GM18508 (cell line): Measurements from ENCODE around the gene RIPOR2.

ENCODE experiments used
- ATAC-seq: cut with Tn5 transposase; IDR thresholded peaks from one replicate; pipeline ENCODE4 v1.9.1; 2021; ENCODE audit warnings: moderate number of reproducible peaks; ENCODE audit not compliant: insufficient read depth, unreplicated experiment

Gene RIPOR2

DNA sequence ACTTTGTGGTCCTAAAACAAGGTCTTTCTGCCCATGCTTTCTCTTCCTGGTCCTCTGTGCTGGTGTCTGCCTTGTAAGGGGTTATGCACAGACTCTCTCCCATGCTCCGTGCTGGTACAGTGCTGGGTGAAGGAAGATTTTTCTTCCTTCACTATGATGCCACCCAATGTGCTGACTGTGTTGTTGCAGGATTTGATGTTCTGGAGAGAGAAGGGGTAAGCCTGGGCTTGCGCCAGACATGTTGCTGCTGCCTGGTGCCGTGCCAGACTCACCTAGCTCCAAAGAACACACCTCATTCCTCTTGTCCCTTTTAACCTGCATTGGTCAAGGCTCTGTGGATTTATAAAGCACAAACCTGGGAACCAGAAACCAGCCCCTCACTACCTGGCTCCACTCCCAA is 108.6 kb downstream of the RIPOR2 start:
- ATAC-seq, result no peak

DNA sequence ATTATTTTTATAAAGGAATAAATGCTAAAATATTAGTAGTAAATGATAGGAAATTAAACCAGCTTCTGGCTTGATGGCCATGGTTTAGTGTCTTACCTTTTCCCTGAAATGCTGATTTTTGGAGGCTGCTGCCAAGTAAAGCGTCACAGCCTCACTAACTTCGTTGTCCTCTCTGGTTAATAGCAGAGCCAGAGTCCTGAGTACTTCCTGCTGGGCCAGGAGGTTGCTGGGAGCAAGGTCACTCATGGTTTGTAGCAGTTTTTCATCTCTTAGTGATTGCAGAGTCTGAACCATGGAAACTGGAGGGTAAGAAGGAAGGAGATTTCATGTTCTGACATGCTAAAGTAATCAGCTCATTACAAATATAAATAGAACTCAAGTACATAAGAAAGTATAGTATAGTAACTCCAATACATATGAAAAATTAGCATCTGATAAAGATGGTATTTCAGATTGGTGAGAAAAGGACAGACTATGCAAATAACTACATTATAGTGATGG is 110.6 kb downstream of the RIPOR2 start:
- no peak for ATAC-seq

DNA sequence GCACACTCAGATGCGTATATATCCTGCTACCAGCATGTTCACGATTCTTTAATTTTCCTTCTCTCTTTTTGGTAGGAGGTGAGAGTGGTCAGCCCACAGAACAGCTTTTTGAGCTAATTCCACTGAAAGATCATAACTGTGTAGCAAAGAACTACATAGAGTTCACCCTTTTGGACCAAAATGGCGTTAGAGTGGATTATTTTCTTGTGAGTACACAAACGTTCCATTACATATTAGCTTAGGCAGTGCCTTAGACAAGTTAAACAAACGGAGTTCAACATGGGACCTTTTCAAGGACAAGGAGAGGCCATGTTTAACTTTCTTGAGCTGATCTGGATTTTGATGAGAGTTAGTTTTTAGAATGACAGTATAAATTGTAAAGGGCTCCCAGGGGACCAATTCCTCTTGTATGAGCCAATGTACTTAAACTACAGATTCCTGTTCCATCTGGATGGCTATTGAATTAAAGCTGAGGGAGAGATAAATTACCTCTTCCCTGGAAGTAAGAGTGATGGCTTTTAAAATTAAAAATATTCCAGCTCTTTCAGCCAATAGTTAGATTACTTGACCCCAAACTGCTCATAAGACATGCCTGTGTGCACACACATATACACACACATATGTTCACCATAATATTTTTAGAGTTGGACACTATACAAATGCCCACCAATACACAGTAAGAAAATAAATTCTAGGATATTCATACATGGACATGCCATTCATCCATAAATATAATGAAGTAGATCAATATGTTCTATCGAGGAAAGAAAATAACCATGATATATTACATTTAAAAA is 111.4 kb downstream of the RIPOR2 start:
- ATAC-seq, result no peak

DNA sequence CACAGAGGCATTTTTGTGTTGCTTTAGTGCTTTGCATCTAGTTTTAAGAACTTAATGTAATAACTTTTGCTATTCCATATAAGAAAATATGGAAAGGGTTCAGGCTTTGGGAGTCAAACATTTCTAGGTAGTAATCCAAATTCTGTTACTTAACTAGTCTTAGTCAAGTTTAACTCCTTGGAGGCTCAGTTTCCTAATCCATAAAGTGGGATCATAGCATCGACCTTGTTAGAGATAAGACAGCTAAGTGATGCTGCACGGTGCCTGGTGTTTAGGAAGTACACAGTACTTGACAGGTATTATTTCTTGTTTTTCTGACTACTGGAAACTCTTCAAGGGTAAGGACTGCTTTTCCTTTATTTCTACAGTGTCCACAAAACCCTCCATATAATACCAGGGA is 112.6 kb downstream of the RIPOR2 start:
- no peak for ATAC-seq

DNA sequence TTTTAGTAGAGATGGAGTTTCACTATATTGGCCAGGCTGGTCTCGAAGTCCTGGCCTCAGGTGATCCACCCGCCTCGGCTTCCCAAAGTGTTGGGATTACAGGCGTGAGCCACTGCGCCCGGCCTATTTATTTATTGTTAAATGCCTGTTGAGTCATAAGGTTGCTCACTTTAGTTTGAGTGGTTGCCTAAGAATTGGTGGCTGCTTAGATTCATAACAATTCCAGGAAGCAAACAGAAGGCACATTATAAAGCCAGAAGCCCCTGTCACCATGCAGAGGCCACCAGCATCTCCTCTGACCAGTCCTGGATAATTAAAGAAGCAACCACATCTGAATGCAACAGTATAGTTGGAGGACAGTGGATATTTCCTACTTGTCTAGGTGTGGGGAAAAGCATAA is 113.1 kb downstream of the RIPOR2 start:
- ATAC-seq, result no peak

DNA sequence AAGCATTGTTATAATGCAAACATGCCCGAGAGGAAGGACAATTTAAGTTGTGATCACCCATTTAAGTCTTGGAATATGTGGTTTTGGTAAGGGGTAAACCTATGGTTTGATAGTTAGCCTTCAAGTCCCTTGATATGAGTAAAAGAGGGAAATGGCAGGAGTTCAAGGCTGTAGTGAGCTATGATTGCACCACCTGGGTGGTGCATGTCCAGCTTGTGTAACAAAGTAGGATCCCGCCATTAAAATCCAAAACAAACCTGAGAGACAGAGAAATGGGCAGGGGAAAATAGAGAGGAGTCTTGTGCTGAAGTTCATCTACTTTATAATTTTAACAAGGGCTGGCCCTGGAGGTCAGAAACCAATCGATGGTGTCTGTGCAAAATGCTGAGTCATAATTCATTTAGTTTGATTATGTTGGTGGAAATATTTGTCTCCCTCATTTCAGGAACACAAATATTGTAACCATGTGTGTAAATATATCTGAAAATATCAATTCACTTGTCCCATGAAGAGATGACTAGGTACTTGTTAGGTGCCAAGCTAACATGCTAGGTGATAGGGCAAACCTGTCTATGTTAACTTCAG is 113.8 kb downstream of the RIPOR2 start:
- no peak for ATAC-seq

DNA sequence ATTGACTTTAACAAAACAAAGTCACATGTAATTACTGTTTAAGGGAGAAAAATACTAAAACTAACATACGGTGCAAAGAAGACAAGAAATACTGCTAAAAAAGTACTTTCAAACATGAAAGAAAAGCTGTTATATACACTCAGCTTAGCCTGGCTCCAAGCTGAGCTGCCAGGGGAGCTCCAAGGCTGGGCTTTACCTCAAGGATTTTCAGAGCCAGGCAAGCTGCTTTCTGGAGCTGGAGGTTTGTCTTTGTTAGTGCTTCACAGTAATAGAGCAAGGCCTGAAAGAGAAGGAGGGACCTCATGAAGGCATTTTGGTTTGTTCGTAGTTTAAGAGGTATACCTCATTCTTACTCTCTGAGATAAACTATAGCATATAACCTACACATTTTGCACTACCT is 117.4 kb downstream of the RIPOR2 start:
- ATAC-seq, result no peak

DNA sequence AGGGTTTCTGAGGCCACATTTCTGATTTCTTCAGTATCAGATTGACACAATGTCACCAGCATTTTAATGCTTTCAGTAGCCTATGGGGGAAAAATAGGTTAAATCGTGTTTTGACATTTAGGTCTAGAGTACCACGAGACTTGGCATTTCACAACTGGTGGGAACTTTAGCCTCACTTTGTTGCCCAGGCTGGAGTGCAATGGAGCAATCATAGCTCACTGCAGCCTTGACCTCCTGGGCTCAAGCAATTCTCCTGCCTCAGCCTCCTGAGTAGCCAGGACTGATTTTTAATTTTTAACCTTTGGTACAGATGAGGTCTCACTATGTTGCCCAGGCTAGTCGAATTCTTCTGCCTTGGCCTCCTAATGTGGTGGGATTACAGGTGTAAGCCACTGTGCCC is 126.0 kb downstream of the RIPOR2 start:
- ATAC-seq, result no peak

DNA sequence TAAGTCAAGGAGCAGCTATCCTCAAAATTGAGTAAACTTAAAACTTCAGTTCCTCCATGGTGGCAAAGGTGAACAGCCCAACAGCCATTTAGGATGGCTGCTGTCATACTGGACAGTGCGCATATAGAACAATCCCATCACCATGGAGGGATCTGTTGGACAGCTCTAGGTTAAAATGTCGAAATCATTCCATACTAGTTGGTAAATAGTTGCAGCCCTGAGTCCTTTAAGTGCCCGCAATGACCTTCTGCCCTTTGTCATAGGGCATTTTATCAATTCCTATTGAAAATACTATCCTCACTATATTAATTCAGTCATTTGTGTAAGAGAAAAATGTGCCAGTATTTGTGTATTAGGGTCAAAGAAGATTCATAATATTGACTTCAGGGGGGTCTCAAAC is 128.2 kb downstream of the RIPOR2 start:
- ATAC-seq, result no peak

DNA sequence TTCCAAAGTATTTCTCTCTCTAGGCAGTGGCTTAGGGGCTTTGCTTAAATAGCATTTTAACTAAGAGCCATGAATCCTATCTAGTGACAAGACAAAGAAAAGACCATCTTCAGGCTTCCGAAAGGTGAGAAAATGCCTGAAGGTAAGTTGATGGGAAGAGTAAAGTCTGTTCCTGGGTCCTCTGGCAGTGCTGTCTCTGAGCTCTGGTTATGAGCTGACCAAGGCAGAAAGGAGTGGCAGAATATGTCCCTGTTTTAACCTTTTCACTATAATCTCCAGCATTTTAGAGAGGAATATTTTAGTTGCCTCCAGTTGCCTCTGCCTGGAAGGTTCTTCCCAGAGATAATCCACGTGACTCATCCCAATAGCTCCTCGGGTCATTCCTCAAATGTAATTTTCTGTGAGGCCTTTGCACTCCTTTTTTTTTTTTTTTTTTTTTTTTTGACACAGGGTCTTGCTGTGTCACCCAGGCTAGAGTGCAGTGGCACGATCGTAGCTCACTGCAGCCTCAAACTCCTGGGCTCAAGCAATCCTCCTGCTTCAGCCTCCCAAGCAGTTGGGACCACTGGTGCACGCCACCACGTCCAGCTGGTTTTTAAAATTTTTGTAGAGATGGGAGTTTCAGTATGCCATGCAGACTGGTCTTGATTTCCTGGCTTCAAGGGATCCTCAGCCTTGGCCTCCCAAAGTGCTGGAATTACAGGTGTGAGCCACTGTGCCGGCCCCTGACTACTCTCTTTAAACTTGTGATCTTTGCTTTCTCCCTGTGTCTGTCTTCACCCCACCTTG is 133.3 kb downstream of the RIPOR2 start:
- ATAC-seq, result no peak

DNA sequence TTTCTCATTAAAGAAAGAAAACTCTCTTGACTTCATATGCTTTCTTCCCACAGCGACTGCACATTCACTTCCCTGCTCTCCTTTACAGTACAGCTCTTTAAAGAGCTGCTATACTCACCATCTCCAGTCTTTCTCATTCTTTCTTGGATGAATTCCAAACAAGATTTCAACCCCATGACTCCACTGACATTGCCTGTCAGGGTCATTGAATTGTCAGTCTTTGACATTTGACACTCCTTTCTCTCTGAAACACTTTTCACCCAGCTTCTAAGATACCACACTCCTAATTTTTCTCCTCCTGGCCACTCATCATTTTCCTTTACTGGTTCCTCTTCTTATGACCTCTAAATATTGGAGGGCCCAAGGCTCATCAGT is 136.2 kb downstream of the RIPOR2 start:
- no peak for ATAC-seq

DNA sequence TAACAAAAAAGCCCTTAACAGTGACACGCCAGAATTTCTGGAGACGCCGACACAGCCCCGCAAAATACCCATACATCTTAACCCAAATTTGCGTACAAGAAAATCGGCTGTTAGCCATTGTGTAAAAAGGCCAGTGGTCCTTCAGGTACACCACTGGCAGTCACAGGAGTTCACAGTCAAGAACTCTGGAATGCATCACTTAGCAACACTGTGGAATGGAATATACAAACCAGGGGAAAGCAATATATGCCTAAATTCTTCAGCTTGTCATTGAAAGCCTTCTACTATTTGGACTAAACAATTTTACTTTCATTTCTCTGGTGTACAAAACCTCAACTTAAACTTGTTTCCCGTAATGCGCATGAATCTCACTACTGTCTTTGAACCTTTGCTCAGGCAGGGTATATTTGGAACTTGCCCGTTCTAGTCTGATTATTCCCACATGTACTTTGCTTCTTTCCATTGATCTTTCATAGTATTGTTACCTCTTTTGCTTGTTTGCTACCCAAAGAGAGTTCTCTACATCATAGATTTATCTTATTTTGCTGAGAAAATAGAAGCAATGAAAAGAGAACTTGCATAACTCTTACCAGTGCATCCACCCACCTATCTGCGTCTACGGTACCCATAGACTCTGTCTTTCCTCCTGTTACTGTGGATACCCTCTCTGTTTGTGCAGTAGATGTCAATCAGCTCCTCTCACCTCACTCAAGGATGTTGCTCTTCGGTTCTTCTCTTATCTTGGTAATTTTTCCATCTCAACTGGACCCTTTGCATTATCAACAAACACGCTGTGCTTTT is 136.8 kb downstream of the RIPOR2 start, which contains the start of gene ARMH2:
Gene ARMH2, minus strand, starts transcription at position 178 of the 801 bp plus-strand sequence. Its CDS starts 60 bp downstream, at position 118.
- ATAC-seq, result no peak

DNA sequence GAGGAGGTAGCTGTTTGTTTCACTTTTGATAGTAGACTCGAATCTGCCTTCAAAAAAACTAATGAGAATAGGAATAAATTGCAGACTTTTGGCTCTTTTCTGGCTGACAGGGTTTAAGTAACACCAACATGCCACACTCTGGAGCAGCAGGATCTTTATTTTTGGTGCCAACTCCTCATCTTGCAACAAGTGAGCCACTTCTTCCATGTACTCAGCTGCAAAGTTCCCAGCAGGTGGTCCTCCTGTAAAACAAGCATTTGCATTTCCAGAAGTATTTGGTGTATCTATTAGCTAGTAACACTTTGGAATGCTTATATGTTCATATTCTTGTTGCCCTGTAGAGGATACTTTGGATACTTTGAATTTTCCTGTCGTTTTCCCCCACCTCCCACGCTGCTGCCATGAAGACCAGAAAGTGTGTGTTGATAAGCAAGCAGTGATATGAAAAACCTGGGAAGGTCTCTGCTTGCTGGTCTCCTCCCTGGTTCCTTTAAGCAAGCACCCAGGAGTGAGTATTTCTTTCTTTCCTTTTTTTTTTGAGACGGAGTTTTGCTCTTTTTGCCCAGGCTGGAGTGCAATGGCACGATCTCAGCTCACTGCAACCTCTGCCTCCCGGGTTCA is 138.1 kb downstream of the RIPOR2 start:
- ATAC-seq, result no peak

DNA sequence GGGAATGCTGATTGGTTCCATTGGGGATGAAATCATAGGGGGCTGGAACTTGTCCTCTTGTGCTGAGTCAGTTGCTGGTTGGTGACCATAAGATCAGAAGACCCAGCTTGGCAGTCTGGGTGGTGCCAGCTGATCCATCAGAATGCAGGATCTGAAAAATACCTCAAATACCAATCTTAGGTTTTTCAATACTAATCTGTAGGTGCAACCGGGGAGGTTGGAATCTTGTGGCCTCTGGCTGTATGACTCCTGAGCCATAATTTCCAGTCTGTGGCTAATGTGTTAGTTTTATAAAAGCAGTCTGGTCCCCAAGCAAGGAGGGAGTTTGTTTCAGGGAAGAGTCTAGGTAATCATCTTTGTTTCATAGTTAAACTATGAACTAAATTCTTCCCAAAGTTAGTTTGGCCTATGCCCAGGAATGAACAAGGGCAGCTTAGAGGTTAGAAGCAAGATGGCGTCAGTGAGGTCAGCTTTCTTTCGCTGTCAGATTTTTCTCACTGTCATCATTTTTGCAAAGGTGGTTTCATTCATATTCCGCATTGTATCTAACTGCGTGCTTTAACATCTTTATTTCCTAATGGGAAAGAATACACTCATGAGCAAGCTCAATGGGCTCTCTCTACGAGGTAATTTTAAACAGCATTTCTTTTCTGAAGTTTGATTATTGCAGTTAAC is 139.0 kb downstream of the RIPOR2 start:
- no peak for ATAC-seq

DNA sequence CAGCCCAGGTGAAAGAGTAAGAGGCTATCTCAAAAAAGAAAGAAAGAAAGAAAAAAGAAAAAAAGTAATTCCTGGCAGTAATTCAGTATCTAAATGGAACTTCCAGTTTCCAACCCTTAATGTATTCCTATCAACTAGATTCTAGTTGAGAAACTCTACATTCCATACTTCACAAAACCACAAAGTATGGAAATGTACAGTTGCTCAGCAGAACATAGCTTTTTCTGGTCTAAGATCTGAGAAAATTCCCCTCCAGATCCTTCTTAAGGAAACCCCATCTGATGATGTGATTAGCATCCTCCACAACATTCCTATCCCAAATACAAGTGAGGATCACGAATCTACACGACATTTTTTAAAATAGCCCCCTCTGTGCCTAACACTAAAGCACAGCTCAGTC is 140.7 kb downstream of the RIPOR2 start:
- no peak for ATAC-seq

DNA sequence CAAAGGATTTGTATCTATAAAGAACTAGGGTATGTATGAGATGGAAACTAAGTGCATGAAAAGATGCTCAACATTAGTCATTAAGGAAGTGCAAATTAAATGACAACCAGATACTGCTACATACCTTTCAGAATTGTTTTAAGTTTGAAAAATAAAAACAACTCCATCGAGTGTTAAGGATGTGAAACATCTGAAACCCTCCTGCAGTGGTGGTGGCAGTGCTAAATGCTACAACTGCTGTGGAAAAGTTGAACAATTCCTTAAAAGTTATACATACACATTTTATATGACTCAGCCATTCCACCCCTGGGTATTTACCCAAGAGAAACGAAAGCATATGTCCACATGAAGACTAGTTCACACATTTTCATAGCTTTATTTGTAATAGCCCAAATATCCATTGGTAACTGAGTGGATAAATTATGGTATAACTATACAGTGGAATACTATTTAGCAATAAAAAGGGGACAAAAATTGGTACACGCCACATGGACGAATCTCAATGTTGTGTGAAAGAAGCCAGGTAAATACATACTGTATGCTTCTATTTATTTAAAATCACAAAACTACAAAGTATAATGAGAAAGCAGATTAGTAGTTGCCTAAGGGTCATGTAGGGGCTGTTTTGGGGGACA is 147.6 kb downstream of the RIPOR2 start:
- ATAC-seq, result no peak

DNA sequence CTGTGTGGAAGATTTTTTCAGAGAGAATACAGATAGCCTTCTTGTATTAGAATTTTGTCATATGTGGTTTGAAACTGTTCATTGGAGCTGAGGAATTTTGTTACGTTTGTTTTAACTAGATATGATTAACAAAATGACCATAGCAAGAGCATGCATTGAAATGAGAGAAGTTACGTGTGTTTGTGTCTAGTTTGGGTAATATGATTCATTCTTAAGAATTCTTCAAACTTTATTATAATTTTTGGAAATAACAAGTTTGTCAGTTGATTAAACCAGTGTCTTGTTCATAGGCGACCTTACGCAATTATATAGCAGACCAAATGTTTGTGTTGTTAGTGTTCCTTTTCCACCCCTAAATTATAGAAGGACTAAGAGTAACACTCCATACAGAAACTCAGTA is 155.6 kb downstream of the RIPOR2 start:
- ATAC-seq, result no peak

DNA sequence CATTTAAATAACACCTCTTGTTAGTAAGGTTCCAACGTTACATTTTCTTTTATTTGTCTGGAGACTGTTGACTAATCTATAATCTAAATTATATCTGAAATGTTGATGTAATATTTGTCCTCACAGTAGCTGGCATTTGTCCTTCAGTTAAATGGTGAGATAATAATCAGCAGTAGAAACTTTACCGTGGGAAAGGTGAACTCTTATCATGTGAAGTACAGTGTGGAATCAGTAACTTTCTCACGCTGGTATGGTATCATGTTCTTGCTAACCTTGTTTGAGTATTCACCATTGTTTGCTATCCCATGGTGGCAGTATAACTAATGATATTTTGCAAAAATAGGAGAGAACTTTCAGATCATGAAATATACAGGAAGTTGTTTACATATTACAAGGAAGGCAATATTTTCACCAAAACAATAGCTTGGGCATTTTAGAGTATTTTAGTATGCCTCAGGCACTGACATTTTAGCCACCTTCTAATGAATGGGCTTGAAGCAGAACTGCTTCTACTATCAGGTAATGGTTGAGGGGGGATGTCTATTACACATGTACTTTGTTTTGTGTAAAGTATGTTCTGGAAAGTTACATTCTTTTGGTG is 156.2 kb downstream of the RIPOR2 start:
- no peak for ATAC-seq

DNA sequence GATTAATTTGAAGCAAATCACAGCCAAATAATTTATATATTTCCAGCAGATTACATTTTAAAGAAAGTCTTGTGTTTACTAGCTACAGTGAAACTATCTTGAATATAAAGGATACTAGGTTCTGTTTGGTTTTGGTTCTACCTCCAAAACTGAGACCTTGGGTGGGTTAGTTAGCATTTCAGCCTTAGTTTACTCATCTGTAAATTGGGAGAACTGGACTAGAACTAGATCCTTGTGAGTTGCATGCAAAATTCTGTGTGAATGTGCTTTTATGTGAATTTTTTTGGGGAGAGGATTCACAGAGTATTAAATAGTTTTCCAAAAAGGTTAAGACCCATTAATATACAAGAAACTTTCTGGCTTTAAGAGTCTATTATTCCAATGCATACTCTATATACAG is 156.9 kb downstream of the RIPOR2 start:
- ATAC-seq, result no peak
